NCI-H774 (cell line): Measurements from ENCODE around the gene MCRIP1.
"Not testable (repeated sequence)": the region's sequence is repeated elsewhere in the genome, so short reads cannot be mapped to it uniquely, and the experiment has no call there.

Experiments
- DNase-seq: peaks from one replicate; lab custom pipeline; 2025; lab: John Stamatoyannopoulos, UW

Gene MCRIP1

DNA sequence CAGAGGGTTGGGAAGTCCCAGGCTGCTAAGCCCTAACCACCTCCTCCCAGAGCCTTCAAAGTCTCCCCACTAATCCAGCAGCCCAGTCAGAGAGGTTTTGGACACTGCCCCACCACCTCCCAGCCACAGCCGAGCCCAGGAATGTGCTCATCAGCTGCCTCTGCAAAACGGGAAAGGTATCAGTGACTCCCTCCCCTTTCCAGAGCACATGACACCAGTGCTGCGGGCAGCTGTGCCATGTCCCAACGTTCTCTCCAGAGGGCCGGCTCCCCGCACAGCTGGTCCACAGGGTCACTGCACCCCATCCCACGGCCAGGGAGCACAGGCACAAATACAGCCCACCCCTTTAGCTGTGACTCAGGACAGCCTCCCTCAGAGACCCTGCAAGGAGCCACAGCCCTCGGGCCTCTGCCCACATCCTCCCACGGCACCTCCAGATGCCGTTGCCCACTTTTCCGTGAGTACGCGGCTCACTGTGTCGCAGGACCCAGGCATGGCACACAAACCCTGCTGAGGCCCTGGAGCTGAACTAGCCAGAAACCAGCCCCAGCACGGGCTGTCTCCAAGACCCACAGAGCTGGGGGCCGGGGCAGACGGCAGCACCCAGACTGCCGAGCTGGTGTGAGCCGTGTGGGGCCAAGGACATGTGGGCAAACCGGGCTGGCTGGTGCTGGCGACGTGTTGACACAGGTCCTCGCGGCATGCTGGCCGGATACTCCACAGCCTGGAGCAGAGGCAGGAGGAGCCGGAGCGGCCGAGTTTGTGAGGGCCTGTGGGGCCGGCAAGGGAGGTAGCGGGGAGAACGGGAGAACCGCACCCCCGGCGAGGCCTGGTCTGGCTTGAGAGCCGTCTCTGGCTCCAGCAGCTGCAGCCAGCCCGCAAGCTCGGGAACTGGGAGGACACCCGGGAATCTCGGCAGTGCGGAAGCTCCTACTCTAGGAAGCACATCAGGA lies 8.0 kb upstream of the MCRIP1 start:
- no peak for DNase-seq

DNA sequence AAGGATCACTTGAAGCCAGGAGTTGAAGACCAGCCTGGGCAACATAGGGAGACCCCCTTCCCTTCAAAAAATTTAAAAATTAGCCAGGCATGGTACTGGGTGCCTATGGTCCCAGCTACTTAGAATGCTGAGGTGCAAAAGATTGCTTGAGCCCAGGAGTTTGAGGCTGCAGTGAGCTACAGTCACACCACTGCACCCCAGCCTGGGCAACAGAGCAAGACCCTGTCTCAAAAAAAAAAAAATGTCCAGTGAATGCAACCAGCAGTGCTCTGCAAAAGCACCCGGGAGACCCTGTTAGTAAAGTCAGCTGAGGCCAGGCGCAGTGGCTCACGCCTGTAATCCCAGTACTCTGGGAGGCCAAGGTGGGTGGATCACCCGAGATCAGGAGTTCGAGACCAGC lies 7.0 kb upstream of the MCRIP1 start:
- not testable (repeated sequence) for DNase-seq

DNA sequence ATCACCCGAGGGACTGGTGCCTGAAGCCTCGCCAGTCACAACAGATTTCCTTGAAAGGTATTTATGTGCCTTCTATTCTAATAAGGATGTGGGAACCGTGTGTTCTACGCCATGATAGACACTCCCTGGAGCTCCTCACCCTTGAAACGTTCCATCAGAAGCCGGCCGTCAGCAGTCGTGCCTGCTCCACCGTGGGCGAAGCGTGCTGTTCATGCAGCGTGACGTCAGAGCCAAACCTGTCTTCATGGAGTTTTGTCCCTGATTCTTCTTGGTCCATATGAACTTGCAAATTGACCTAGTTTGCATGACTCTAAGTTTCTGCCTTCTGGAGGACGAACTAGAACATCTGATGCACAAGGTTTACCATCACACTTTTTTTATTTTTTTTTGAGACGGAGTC lies 6.2 kb upstream of the MCRIP1 start:
- DNase-seq = no peak

DNA sequence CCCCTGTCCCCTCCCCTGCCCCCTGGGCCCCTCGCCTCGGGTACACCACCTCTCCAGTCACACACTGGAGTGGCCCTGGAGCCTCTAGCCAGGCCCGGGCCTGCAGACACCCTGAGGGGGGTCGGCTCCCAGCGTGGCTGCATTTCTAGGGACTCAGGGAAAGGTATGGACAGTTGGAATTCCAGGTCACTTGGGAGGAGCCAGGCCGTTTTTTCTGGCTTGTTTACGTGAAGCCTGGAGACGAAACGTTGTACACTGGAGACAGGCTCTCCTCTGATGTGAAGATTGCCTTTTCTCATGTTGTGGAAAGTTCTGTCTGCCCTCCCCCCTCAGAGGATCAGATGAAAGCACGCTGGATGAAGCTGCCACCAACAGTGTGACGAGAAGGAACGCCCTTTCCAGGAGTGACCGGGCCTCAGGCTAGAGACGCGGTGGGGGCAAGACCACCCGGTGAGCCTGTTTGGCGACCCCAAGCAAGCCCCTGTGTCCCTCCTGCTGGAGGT lies 5.7 kb upstream of the MCRIP1 start:
- DNase-seq = no peak

DNA sequence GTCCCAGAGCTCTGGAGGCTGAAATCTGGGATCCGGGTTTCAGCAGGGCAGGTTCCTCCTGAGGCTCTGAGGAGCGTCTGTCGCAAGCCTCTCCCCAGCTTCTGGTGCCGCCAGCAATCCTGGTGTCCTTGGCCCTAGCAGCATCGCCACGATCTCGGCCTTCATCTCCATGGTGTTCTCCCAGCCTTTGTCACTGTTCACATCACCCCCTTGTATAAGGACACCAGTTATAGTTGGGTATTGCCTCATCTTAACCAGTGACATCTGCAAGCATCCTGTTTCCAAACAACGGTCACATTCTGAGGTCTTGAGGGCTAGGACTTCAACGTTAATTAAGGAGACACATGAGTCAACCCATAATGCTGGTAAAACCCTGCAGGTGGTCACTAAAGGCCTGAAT lies 4.5 kb upstream of the MCRIP1 start:
- DNase-seq = no peak

DNA sequence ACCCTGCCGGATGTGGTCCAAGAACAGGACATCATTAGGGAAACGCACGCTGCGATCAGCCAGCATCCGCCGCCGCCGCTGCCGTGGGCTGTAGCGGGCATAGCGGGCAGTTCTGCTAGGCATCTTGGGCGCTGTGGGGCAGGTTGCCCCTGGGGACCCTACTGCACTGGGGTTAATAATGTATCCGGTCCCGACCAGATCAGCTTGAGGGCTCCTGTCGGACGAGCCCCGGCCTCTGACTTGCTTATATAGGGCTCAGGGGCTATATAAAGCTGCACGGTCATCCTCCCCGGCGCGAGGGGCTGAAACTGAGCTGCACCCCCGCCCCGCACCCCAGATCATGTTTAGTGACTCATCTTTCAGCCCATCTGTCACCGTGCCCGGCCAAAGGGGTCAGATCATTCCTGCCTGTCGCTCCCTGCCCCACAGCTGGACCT lies 1.8 kb upstream of the MCRIP1 start, which contains the start of gene PPP1R27:
TSS of gene PPP1R27 (minus strand) at position 220 of the 437 bp plus-strand sequence. CDS start at position 123, 97 bp downstream.
- DNase-seq = no peak

DNA sequence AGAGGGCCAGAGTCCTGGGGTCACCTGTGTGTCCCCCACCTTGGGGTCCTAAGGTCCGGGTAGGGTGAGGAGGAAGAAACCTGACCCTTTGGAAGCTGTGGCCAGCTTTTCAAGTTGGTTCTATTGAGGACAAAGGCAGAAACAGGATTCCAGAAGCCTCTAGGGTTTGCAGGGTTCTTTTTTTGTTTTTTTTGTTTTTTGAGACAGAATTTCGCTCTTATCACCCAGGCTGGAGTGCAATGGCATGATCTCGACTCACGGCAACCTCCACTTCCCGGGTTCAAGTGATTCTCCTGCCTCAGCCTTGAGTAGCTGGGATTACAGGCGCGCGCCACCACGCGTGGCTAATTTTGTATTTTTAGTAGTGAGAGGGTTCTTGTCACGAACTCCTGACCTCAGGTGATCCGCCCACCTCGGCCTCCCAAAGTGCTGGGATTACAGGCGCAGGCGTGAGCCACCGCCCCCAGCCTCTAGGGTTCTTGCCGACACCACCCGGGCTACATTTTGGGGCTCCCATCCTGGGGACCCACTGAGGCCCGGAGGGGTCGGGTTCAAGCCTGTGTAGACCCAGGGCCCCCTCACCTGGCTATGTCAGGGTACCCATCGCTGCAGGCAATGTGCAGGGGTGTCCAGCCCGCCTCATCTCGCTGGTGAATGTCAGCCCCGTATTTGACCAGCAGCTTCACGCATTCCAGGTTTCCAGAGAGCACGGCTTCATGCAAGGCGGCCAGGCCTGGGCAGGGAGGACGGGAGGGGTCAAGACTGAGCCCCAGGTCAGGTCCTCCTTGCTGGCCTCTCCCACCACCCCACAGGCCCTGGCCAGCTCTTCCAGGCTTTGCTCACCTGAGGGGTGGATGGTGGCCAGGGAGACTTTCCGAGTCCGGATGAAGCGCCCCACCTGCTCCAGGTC lies 1.1 kb upstream of the MCRIP1 start:
- DNase-seq = no peak

DNA sequence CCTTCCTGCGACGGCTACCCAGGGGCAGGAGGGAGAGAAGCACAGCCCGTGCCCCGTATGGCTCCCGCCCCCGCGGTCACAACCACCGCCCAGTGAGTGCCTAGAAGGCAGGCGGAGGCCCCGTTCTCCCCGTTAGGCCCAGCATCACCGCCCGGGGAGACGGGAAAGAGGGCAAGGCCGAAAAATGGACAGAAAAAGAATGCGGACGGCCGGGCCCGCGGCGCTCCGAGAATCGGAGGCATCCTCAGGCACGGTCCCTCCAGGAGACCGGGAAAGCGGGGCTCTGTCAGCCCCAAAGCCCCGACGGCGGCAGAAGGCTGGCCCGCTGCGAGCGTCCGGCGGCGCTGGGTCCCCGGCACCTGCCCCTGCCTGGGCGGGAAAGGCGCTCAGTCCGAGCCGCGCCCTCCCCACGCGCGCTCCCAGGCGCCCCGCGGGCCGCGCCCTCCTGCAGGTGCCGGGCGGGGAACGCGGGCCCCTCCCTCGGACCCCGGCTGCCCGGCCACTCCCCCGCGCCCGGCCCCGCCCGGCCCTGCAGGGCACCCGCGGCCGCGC lies 407 bp downstream of the MCRIP1 start:
- DNase-seq = no peak

DNA sequence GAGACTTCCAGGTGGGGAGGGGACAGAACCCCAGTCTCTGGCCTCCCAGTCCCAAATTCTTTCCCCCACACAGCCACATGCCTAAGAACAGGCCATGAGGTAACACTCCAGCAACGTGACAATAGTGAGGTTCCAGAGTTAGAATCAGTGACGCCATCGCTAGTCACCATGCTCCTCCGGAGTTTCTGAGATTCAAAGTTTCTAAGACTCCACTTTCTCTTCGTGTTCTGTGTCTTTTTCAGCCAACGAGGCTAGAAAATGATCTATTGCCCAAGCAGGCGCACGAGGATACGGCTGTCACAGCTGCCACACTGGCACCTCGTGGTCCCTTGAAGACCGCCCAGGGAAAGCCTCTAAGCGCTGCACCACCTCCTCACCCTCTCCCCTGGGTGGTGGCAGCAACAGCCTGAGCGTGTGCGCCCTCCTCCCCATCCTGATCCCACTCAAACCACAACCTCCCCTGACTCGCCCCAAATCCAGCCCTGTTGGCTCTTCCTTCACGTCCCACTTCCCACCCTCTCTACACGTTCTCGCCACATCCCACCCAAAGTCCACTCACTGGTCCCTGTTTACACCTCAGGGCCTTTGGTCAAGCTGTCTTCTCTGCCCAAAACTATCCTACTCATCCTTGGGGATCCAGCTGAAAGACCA lies 1.0 kb downstream of the MCRIP1 start:
- no peak for DNase-seq

DNA sequence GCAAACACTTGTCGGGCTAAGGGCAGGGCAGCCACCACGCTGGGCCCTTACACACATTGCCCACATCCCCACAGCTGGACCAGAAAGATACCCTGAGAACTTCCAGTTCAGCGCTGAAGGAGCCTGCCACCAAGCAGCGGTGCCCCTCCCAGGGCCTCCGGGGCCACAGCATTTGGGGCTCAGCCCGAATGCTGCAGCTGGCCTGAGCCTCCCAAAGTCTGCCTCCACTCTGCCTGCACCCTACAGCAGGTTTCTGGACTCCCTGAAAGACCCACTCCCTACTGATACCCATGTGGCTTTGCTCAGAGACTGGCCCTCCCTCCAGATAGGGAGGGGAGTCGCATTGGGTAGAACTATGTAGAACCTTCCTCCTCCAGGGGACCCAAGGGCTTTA lies 1.5 kb downstream of the MCRIP1 start:
- DNase-seq = no peak

DNA sequence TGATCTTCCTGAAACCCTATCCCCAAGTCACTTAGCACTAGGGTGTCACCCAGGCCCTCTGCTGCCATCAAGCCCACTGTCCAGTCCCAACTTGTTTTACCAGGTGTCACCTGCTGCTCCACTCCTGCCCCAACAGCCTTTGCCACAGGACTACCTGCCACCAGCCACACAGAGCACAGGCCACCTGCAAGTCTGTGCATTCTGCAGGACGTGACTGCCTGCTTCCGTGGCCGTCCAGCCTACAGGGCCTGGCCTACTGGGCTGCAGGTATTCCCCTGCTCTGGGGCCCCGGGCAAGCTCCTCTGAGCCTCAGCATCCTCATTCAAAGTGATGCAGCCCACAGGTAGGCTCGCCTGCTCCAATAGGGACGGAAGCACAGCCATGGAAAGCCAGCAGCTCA lies 3.2 kb downstream of the MCRIP1 start:
- no peak for DNase-seq

DNA sequence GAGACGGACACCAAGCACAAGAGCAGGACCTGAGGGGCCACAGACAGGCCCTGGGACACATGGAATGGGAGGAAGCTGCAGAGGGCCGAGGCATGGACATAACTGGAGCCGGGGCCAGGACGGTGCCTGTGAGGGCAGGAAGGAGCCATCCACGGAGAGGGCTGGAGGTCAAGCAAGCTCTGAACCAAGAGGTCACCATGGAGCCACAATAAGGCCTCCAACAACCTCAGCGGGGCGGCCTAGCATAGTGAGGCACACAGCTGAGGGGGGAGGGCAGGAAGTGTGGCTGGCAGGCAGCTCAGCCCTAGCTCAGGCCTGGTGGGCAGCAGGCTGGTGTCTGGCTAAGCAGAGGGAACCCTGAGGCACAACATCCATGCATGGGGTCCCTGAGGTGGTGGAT lies 4.4 kb downstream of the MCRIP1 start:
- DNase-seq = no peak

DNA sequence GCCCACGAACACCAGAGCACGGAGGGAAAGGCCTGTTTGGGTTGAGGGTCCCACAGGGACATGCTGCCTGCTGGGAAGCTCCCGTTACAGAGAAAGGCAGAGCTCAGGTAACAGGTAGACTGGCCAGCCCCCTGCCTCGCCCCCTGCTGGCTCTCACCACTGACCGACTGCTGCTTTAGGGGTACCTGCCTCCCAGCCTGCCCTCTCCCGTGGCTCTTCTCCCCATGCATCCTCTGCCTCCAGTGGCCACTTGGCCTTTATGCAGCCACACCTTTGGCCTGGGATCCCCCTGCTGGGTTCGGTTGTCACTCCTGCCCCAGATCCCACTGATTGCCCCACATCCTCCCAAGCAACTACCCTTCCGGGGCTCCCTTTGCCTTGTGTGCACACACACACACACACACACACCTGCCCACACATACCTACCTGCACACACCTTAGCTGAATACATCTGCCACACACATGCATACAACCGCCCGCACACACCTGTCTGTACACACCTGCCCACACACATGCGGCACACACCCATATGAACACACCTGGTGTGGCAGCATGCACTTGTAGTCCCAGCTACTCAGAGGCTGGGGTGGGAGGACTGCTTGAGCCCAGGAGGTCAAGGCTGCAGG lies 7.1 kb downstream of the MCRIP1 start:
- DNase-seq = no peak

DNA sequence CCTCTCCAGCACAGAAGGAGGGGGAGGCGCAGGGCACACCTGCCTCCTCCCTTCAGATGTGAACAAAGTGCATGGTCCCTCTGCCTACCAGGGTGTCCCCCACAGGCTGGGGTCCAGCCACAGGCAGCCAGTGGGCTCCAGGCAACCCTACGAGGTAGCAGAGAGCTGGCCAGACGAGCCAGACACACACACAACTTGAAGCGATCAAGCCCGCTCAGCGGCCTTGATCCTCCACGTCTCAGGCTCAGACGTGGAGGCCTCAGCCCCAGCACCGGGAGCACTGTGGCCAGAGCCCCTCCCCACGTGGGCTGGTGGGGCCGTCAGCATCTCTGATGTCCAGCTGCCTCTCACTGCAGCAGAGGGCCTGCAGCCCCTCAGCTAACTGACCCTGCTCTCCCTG lies 8.5 kb downstream of the MCRIP1 start:
- DNase-seq = no peak

DNA sequence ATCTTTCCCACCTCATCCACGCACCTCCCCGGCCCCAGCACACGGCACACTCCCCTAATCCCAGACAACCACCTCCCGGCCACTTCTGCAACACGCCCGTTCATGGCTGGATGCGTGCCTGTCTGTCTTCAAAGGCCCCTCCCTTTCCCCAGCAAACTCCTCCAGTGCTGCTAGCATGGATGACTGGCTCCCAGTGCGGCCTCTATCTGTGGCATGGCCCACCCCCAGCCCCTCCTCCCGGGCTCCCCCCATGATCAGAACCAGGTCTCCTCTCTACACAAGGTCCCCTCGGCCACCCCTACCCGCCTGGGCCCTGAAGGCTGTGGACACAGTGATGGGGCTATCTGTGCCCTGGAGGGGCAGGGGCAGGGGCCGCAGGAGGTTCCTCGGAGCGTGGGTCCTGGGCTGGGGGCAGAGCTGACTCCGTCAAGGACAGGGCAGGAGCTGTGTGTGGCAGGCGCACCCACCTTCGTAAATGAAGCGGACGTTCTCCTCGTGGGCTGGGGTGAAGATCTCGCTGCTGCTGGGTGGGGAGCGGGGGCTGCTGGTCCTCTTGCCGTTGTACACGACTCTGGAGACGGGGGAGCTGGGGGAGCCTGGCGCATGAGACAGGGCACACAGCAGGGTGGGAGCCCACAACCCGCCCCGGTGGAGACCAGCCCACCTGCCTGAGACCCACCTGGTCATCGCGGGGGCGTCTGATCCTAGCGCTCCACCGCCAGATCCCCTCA lies 9.1 kb downstream of the MCRIP1 start:
- DNase-seq = no peak

DNA sequence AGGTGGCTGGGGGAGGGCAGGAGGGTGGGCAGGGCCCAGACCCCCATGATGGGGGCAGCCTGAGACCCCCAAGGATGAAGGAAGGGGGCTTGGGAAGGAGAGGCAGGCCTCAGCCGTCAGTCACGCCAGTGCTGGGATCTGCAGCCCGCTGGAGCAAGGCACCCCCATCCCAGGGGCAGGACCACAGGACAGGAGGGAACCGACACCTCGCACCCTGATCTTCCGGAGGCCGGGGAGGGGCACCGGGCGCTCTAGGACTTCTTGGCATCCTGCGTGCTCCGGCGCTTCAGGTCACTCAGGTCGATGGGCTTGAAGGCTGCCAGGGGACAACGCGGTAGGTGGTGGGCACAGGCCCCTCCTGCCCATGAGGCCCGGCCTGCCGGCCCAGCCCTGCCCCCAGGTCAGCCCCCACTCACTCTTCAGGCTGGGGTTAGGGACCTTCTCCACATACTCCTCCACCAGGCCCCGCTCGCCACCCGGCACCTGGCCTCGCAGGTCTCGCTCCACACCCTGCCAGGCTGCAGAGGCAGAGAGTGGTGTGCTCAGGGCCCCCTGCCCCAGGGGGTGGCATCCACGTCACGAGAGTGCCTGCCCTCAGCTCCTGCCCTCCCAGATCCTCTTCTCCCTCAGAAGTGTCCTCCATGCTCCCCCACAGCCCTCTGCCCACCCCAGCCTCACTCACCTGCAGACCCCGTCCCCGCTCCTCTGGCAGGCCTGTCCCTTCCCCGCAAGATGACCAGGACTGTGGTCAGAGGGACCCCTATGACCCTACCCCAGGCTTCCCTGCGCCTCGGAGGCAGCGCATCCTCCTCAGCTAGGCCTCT lies 9.9 kb downstream of the MCRIP1 start:
- DNase-seq = no peak

DNA sequence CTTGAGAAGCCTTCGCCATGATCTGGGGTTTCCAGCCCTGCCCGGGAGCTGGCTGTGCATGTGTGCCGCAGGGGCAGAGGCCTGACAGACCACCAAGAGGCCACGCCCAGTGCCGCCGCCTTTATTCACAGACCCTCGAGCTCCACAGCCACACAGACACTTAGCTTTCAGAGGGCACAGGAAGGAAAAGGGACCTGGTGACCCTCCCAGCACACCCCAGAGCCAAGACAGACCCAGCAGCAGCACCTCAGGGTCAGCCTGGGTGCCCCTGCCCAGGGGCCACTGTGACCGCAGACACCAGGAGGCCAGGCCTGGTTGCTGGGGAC lies 10.8 kb downstream of the MCRIP1 start:
- DNase-seq = no peak

DNA sequence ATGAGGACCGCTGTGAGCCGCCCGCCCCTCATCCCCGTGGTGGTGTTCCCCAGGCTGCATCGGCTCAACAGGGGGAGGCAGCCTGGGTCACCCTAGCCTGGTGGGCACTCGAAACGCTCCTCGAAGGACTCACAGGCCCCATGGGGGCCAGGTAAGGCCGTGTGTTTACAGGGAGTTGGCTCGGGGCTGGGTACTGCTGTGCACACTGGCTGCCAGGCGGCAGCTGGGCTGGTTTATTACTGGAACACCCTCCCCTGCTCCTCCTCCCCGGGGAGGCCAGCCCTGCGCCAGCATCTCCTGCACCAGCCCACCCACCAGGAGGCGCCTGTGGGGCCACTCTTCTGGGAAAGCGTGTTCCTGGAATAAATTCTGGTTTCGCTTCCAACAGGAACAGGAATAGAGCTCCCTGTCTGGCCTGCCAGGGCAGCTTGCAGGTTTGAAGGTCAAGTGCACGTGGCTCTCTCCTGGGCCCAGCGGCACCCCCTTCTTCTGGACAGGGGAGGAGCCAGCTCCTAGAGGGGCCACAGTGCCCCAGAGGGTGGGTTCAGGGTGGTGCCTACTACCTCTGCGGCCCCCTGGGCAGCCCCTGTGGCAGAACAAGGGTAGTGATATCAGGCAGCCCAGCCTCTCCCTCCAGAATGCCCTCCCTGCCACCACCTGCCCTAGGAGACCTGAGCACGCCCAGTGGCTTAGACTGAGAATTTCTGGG lies 11.3 kb downstream of the MCRIP1 start:
- peak; percentile 80 for DNase-seq

DNA sequence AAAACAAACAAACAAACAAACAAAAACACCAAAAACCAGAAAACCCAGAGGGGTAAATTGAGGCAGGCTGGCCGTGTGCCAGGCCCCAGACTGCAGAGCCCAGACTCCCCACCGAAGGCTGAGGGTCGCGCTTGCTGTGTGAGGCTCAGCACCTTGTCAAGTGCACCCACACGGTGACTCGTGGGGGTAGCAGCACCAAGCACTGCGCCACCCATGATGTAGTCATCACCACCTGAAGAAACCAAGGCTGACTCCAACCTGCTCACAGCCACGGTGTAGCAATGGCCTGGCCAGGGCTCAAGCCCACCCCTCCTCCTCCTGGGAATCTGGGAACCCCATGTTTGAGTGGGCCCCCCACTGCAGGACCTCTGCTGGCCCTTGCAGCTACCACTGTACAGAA lies 11.9 kb downstream of the MCRIP1 start:
- no peak for DNase-seq
